ENCODE results near the gene UBE2L3. TPM values are rescaled to one million over a fixed set of nuclear protein-coding genes. Genes with fewer than 3 reads are reported as not detected.

UBE2L3 gene
- total and polyA plus RNA-seq, 8 donors, result 23.1 to 94.2 (median 50.7) TPM

DNA sequence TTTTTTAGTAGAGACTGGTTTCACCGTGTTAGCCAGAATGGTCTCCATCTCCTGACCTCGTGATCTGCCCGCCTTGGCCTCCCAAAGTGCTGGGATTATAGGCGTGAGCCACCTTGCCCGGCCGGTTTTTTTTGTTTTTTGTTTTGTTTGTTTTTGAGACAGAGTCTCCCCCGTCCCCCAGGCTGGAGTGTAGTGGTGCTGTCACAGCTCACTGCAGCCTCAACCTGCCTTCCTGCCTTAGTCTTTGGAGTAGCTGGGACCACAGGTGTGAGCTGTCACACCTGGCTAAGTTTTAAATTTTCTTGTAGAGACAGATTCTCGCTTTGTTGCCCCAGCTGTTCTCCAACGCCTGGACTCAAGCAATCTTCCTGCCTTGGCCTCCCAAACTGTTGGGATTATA, 101.5 kb downstream of the UBE2L3 start:
- no peak for DNase-seq
- TF ChIP-seq EP300 (IDR thresholded peaks at IDR 0.05), result no peak
- TF ChIP-seq, protein P1, sequence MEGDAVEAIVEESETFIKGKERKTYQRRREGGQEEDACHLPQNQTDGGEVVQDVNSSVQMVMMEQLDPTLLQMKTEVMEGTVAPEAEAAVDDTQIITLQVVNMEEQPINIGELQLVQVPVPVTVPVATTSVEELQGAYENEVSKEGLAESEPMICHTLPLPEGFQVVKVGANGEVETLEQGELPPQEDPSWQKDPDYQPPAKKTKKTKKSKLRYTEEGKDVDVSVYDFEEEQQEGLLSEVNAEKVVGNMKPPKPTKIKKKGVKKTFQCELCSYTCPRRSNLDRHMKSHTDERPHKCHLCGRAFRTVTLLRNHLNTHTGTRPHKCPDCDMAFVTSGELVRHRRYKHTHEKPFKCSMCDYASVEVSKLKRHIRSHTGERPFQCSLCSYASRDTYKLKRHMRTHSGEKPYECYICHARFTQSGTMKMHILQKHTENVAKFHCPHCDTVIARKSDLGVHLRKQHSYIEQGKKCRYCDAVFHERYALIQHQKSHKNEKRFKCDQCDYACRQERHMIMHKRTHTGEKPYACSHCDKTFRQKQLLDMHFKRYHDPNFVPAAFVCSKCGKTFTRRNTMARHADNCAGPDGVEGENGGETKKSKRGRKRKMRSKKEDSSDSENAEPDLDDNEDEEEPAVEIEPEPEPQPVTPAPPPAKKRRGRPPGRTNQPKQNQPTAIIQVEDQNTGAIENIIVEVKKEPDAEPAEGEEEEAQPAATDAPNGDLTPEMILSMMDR (IDR thresholded peaks at IDR 0.05), result no peak
- no peak for TF ChIP-seq POLR2AphosphoS5 (IDR thresholded peaks at IDR 0.05)
- no peak for TF ChIP-seq POLR2A (IDR thresholded peaks at IDR 0.05)
- Histone ChIP-seq H3K9me3 (no peaks in the 10 kb centered on the region), H3K4me1 (peaks cover 4 to 32% (median 28%) of the 10 kb centered on the region in 4 donors), H3K27ac (no peak overlapping the region), H3K4me3 (no peak overlapping the region), H3K36me3 (peaks cover 35 to 51% (median 50%) of the 10 kb centered on the region in 4 donors), H3K27me3 (no peaks in the 10 kb centered on the region)
- WGBS, 5 donors, result 52 to 73% (median 57%) methylated on average over 8 to 9 of the region's 9 CpGs
- intact Hi-C loops (cut with DNase I; ENCODE audit: low total_unique reads), result no loop called here

DNA sequence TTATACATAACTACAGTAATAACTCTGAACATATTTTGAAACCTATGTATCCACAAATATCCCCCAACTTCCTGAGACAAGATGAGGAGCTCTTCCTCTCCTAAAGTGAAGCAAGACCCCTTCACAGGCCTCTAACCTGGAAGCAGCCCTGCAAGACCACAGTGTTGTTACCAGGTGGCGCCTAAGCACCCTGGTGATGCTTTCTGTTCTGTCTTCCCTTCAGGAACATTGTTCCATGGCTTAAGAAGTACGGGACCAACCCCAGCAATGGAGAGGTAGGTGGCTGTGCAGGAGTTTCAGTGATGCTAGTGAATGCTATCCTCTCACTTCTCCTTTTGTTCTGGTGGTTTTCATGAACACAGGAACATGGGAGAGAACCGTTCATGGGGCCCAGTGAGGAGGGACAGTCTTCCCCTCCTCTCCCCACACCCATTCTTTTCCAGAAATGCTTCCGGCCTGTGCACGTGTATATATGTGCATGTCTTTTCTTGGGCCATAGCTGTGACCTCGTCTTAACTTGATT, 104.7 kb downstream of the UBE2L3 start:
- intact Hi-C loops (cut with DNase I; ENCODE audit: low total_unique reads), result no loop called here
- Histone ChIP-seq H3K4me3 (no peak overlapping the region), H3K4me1 (peaks cover 0 to 20% (median 15%) of the 10 kb centered on the region in 4 donors), H3K27me3 (no peaks in the 10 kb centered on the region), H3K27ac (no peak overlapping the region), H3K36me3 (peaks cover 50 to 80% (median 78%) of the 10 kb centered on the region in 4 donors), H3K9me3 (no peaks in the 10 kb centered on the region)
- DNase-seq, result no peak
- TF ChIP-seq POLR2A (IDR thresholded peaks at IDR 0.05), result no peak
- TF ChIP-seq EP300 (IDR thresholded peaks at IDR 0.05), result no peak
- TF ChIP-seq POLR2AphosphoS5 (IDR thresholded peaks at IDR 0.05), result no peak
- TF ChIP-seq, protein P1 (IDR thresholded peaks at IDR 0.05), result no peak
- 81 to 90% (median 86%) methylated on average over 6 of the region's 6 CpGs for WGBS, 5 donors

Small RNAs within 50 kb of the gene (small RNA-seq; reads per million reads assigned to genes)
- gene MIR301B (0.14 to 1.2 (median 0.72) reads per million in 4 donors), gene RF00492 (0 reads per million in 4 donors), gene RN7SKP221 (0 reads per million in 4 donors)

Other genes starting within 250 kb of the UBE2L3 start
- not detected for gene RIMBP3B, start 184.0 kb upstream of the UBE2L3 start, total RNA-seq
- gene RIMBP3B, start 184.0 kb upstream of the UBE2L3 start, polyA plus RNA-seq, result under 1 TPM in 1 of 3 donors, not detected in 2; 0.03 TPM
- gene HIC2, start 150.3 kb upstream of the UBE2L3 start, total RNA-seq, result 1 to 10 TPM in 4 of 5 donors, under 1 TPM in 1; 0.45 to 7.4 (median 7.0) TPM
- gene HIC2, start 150.3 kb upstream of the UBE2L3 start, polyA plus RNA-seq, result 1 to 10 TPM in 2 of 3 donors, under 1 TPM in 1; 0.78 to 1.5 (median 1.2) TPM
- gene TMEM191C, start 100.3 kb upstream of the UBE2L3 start, total RNA-seq, result 10 to 100 TPM in 1 of 5 donors, 1 to 10 TPM in 1, under 1 TPM in 1, not detected in 2; 0.73 to 69.2 (median 3.6) TPM
- 1 to 10 TPM; 1.8 to 5.8 (median 2.9) TPM for gene TMEM191C, start 100.3 kb upstream of the UBE2L3 start, polyA plus RNA-seq
- under 1 TPM in 2 of 5 donors, not detected in 3; under 0.01 to 0.18 TPM for gene RIMBP3C, start 16.3 kb upstream of the UBE2L3 start, total RNA-seq
- not detected for gene RIMBP3C, start 16.3 kb upstream of the UBE2L3 start, polyA plus RNA-seq
- gene YDJC, start 62.3 kb downstream of the UBE2L3 start, total RNA-seq, result 10 to 100 TPM in 4 of 5 donors, 1 to 10 TPM in 1; 8.1 to 75.3 (median 41.1) TPM
- gene YDJC, start 62.3 kb downstream of the UBE2L3 start, polyA plus RNA-seq, result 10 to 100 TPM; 23.8 to 42.4 (median 35.1) TPM
- gene CCDC116, start 65.0 kb downstream of the UBE2L3 start, total RNA-seq, result not detected
- gene CCDC116, start 65.0 kb downstream of the UBE2L3 start, polyA plus RNA-seq, result under 1 TPM in 2 of 3 donors, not detected in 1; 0.25 to 0.48 TPM
- 100 to 1,000 TPM in 1 of 5 donors, 10 to 100 TPM in 2, 1 to 10 TPM in 1, not detected in 1; 4.0 to 101 (median 24.2) TPM for gene SDF2L1, start 74.6 kb downstream of the UBE2L3 start, total RNA-seq
- gene SDF2L1, start 74.6 kb downstream of the UBE2L3 start, polyA plus RNA-seq, result 10 to 100 TPM; 36.4 to 42.7 (median 39.0) TPM
- 10 to 100 TPM; 35.0 to 77.9 (median 51.1) TPM for gene PPIL2, start 98.3 kb downstream of the UBE2L3 start, total RNA-seq
- gene PPIL2, start 98.3 kb downstream of the UBE2L3 start, polyA plus RNA-seq, result 10 to 100 TPM; 20.6 to 36.0 (median 22.3) TPM
- gene YPEL1, start 168.1 kb downstream of the UBE2L3 start, total RNA-seq, result 10 to 100 TPM in 1 of 5 donors, 1 to 10 TPM in 3, under 1 TPM in 1; 0.58 to 22.2 (median 5.7) TPM
- gene YPEL1, start 168.1 kb downstream of the UBE2L3 start, polyA plus RNA-seq, result 1 to 10 TPM; 2.5 to 4.0 (median 2.7) TPM

All from stomach (tissue), 9 donors.